Measurements from ENCODE around the gene C5orf15.

C5orf15 gene

GRCh38 chr5:133948721-133949120 is 19.7 kb downstream of the C5orf15 start:
- DNase-seq (ENCODE audit: low spot score), result no peak
- no peak for TF ChIP-seq CTCF (IDR thresholded peaks at IDR 0.05; ENCODE audit: extremely low read depth, missing control alignments)

- no peak for TF ChIP-seq CTCF (IDR thresholded peaks at IDR 0.05; ENCODE audit: extremely low read depth, missing control alignments)
- no peak for DNase-seq (ENCODE audit: low spot score)
Observed at GRCh38 chr5:133947431-133947841, 21.0 kb downstream of the C5orf15 start.

GRCh38 chr5:133945568-133945967 is 22.9 kb downstream of the C5orf15 start:
- no peak for DNase-seq (ENCODE audit: low spot score)
- TF ChIP-seq CTCF (IDR thresholded peaks at IDR 0.05; ENCODE audit: extremely low read depth, missing control alignments), result no peak

GRCh38 chr5:133944263-133945185 is 23.9 kb downstream of the C5orf15 start:
- peak; percentile 75 for TF ChIP-seq CTCF (IDR thresholded peaks at IDR 0.05; ENCODE audit: extremely low read depth, missing control alignments)
- DNase-seq (ENCODE audit: low spot score), result peak; percentile 55

- TF ChIP-seq CTCF (IDR thresholded peaks at IDR 0.05; ENCODE audit: extremely low read depth, missing control alignments), result no peak
- DNase-seq (ENCODE audit: low spot score), result no peak
Observed at GRCh38 chr5:133943475-133943817, 25.0 kb downstream of the C5orf15 start.

- no peak for TF ChIP-seq CTCF (IDR thresholded peaks at IDR 0.05; ENCODE audit: extremely low read depth, missing control alignments)
- no peak for DNase-seq (ENCODE audit: low spot score)
Observed at GRCh38 chr5:133942614-133943474, 25.6 kb downstream of the C5orf15 start.

Data from GM20000 (cell line).